ENCODE measurements around the gene DHX9. TPM values are rescaled to one million over a fixed set of nuclear protein-coding genes. Genes with fewer than 3 reads are reported as not detected.

DHX9 gene
- polyA plus RNA-seq, 2 donors = 38.6 to 70.5 TPM

Other genes with a start within 250 kb of the DHX9 start
- 1 to 10 TPM; 1.1 to 1.5 TPM for gene RGS16, start 235.0 kb upstream of the DHX9 start, polyA plus RNA-seq
- not detected for gene RGS8, start 154.8 kb upstream of the DHX9 start, polyA plus RNA-seq
- gene NPL, start 49.6 kb upstream of the DHX9 start, polyA plus RNA-seq = 1 to 10 TPM; 5.5 to 7.2 TPM
- not detected for gene SHCBP1L, start 113.8 kb downstream of the DHX9 start, polyA plus RNA-seq
- gene LAMC1, start 184.1 kb downstream of the DHX9 start, polyA plus RNA-seq = 10 to 100 TPM in 1 of 2 donors, 1 to 10 TPM in 1; 7.0 to 17.6 TPM

Measured in esophagus (tissue), 2 donors.